Left lung (tissue), 10 donors: ENCODE data around the gene CTBP1. TPM values are rescaled to one million over a fixed set of nuclear protein-coding genes. Genes with fewer than 3 reads are reported as not detected.

ENCODE experiments used
- ATAC-seq: fragments of 200-7000 bp; cut with Tn5 transposase; one replicate; pipeline ENCODE4 v1.9.1; 2020; ENCODE audit warnings: moderate library complexity
- DNase-seq, 4 donors: peaks; one replicate each; pipeline ENCODE4 v3.0.0-alpha.2; 2013 to 2020
- H3K27ac ChIP-seq, 2 donors: fragments of 200-600 bp; sonication (generic) in 1 of 2; one replicate each; pipeline versions ENCODE4 v1.5.0 to v1.8.0; 2020 to 2021
- H3K27me3 ChIP-seq, 2 donors: fragments of 200-600 bp; sonication (generic) in 1 of 2; one replicate each; pipeline versions ENCODE4 v1.5.0 to v1.8.0; 2020 to 2021
- H3K36me3 ChIP-seq, 2 donors: fragments of 200-600 bp; sonication (generic) in 1 of 2; one replicate each; pipeline versions ENCODE4 v1.5.0 to v1.8.0; 2020 to 2021
- H3K4me1 ChIP-seq, 2 donors: fragments of 200-600 bp; one replicate each; pipeline ENCODE4 v1.8.0; 2021
- H3K4me3 ChIP-seq, 2 donors: fragments of 200-600 bp; sonication (generic) in 1 of 2; one replicate each; pipeline versions ENCODE4 v1.5.0 to v1.8.0; 2020 to 2021; ENCODE audit warnings: mild to moderate bottlenecking in 1 of 2
- H3K9me3 ChIP-seq, 2 donors: fragments of 200-600 bp; sonication (generic) in 1 of 2; one replicate each; pipeline versions ENCODE4 v1.5.0 to v1.8.0; 2020 to 2021
- CTCF ChIP-seq, 2 donors: fragments of 200-600 bp; sonication (generic) in 1 of 2; IDR thresholded peaks; one replicate each; pipeline versions ENCODE4 v1.5.0 to v1.8.0; 2021; ENCODE audit warnings: antibody characterized with exemption in 2 of 2
- intact Hi-C, 2 donors: fragments of 100-400 bp; cut with DNase I; formaldehyde crosslinking; loops; one replicate each; pipeline versions ENCODE4 v1.11.2 to v1.14.2; 2022
- polyA plus RNA-seq, 6 donors: library from polyadenylated mRNA; unstranded; fragments of 120-200 nt; gene quantifications; one replicate each; pipeline ENCODE4 v1.2.1, GENCODE V29; 2013; ENCODE audit not compliant: insufficient read length in 6 of 6
- total RNA-seq, 2 donors: library from RNA; stranded (reverse); fragmentation: NEBNext Ultra II Directional; extraction: Animal tissue kit (Norgen Biotek cat#: 25700); gene quantifications; one replicate each; pipeline ENCODE4 v1.2.1, GENCODE V29; 2021
- donor health status: DM: no; HTN: yes; CAD: no.
- donor health status: DM: no; HTN: no; CAD: no.

Gene CTBP1
- total and polyA plus RNA-seq, 8 donors, result 93.9 to 167 (median 122) TPM

DNA sequence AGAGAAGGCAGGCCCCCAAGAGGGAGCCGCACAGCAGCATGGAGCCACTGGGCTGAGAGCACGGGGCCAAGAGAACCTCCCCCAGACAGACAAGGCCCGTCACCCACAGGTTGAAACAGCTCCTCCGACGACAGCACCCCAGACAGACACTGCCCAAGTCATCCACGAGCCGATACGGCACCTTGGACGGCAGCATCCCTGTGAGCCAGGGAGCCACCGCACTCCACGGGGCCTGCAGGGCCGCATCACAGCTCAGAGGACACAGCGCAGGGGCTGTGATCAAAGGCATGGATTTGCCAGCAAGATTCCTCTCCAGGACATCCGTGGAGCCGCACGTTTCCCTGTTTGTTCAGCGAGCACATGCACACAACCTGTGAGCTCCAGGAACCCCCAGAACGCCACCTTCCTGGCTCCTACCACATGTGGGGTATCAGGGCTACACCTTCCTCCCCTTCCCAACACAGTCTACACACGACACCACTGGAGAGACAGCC lies 3.9 kb downstream of the CTBP1 start:
- H3K4me1 ChIP-seq, result peaks cover 26 to 71% of the 10 kb centered on the region in 2 donors
- no peak for TF ChIP-seq CTCF (IDR thresholded peaks at IDR 0.05)
- ATAC-seq, result no peak
- peak in 1 of 4 donors; percentile 28 for DNase-seq
- H3K27ac ChIP-seq, result no peak overlapping the region
- no peak overlapping the region for H3K4me3 ChIP-seq
- peaks cover 0 to 15% of the 10 kb centered on the region in 2 donors for H3K36me3 ChIP-seq
- intact Hi-C loops, result loop anchor here in 1 of 2 donors (10.0 kb wide), 1 partner anchor 80 kb away; no protein-coding TSS in a partner anchor
- no peaks in the 10 kb centered on the region for H3K27me3 ChIP-seq
- H3K9me3 ChIP-seq, result no peaks in the 10 kb centered on the region

- H3K27me3 ChIP-seq, result no peaks in the 10 kb centered on the region
- DNase-seq (peak in 2 of 4 donors; percentile 31 to 65), ATAC-seq (no peak)
- no peaks in the 10 kb centered on the region for H3K9me3 ChIP-seq
- no peak overlapping the region for H3K4me3 ChIP-seq
- no peak for TF ChIP-seq CTCF (IDR thresholded peaks at IDR 0.05)
- intact Hi-C loops, result loop anchor here in 1 of 2 donors (10.0 kb wide), 1 partner anchor 80 kb away; no protein-coding TSS in a partner anchor
- H3K4me1 ChIP-seq, result peaks cover 25 to 64% of the 10 kb centered on the region in 2 donors
- no peak overlapping the region for H3K27ac ChIP-seq
- H3K36me3 ChIP-seq, result peaks cover 0 to 22% of the 10 kb centered on the region in 2 donors
Observed at GRCh38 chr4:1244081-1244977, 4.6 kb downstream of the CTBP1 start.

DNA sequence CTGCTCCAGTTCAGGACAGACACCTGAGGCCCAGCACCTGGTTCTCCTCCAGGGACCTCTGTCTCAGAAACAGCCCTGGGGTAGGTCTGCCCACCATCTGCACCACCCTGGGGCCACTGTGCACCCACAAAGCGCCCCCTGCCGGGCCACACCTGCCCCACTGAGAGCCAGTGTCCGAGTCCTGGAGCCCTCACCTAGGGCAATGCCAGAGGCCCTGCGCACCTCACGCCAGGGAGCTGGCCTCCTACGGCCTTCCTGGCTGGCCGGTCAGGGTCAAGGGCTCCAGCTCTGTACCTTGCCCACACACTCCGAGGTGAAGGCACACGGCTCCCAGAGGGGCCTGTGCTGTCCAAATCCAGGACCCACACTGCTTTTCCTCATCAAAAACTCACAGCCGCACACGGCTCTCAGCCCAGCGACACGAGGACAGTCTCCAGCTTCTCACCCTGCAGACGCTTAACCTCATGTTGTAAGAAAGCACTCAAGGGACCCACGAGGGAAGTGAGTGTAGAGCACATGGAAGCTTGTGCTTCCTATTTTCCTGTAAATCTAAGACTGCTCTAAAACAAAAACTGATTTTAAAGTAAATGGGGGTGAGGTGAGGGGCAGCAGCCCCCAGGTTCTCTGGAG lies 5.4 kb downstream of the CTBP1 start:
- Histone ChIP-seq H3K4me1 (peaks cover 25 to 63% of the 10 kb centered on the region in 2 donors), H3K27ac (no peak overlapping the region), H3K27me3 (no peaks in the 10 kb centered on the region), H3K36me3 (peaks cover 0 to 29% of the 10 kb centered on the region in 2 donors), H3K4me3 (no peak overlapping the region), H3K9me3 (no peaks in the 10 kb centered on the region)
- DNase-seq, result peak in 2 of 4 donors; percentile 30 to 75
- intact Hi-C loops, result loop anchor here in 1 of 2 donors (10.0 kb wide), 1 partner anchor 79 kb away; no protein-coding TSS in a partner anchor
- ATAC-seq, result no peak
- no peak for TF ChIP-seq CTCF (IDR thresholded peaks at IDR 0.05)

DNA sequence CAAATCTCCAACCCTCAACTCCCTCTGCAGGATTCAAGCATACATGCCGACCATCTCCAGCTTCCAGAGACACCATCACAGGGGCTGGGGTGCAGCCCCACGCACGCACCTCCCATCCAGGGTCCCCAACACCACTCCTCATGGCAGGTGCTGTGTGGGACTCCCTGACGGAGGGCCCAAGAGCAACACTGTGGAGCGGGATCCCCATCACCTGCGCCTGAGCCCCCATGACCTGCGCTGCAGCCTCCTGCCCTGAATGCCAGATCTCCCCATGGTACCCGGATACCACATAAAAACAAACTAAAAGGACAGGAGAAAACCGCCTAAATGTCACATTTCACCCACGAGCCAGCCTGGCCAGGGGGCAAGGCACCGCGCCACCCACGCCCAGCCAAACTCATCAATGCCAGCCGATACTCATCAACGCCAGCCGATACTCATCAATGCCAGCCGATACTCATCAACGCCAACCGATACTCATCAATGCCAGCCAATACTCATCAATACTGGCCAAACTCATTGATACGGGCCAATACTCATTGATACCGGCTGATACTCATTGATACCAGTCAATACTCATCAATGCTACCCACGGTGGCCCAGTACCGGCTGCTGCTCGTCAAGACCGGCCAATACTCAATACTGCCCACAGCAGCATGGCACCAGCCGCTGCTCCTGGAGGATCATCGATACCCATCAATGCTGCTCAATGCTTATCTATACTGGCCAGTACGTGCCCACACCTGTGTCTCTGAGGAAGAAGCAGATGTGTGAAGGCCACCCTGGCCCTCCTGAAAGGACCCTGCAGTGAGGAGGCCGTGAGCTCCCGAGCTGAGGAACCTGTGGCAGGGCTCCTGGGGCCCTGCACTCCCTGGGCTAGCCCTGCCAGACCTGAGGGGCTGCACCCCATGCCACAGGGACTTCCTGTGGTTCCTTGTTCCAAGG lies 6.2 kb downstream of the CTBP1 start:
- peaks cover 0 to 37% of the 10 kb centered on the region in 2 donors for H3K36me3 ChIP-seq
- intact Hi-C loops, result loop anchor here in 1 of 2 donors (10.0 kb wide), 1 partner anchor 78 kb away; no protein-coding TSS in a partner anchor
- H3K9me3 ChIP-seq, result no peaks in the 10 kb centered on the region
- no peak overlapping the region for H3K4me3 ChIP-seq
- H3K27me3 ChIP-seq, result no peaks in the 10 kb centered on the region
- H3K4me1 ChIP-seq, result peaks cover 25 to 63% of the 10 kb centered on the region in 2 donors
- no peak for TF ChIP-seq CTCF (IDR thresholded peaks at IDR 0.05)
- ATAC-seq (no peak), DNase-seq (peak in 2 of 4 donors; percentile 23 to 38)
- no peak overlapping the region for H3K27ac ChIP-seq
